ENCODE data around the gene FAU.

Gene FAU

GRCh38 chr11:65134952-65135632 lies 13.2 kb upstream of the FAU start:
- DNase-seq: peak; percentile 91

- DNase-seq: peak; percentile 81
These were observed 12.5 kb upstream of the FAU start, which contains the start of gene SYVN1 for GRCh38 chr11:65134240-65134951. TSS of gene SYVN1 (minus strand) at chr11:65134519. CDS start at chr11:65133601, 918 bp downstream.

DNA sequence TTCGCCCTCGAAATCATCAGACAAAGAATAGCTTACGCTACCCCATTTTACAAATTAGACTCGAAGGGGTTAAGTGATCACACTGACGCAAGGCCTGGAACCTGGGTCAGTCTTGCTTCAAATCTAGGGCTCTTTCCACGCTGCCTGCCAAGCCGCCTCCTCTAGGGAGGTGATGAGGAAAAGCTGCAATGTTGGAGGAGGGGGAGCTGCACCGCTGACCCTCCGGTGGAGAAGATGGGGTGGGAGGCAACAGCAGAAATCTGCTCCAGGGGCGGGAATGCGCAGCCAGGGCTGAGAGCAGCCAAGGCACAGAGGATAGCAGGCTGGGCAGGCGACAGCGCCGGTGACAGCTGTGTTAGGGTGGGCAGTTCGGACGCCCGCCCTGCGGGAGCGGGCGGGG lies 11.8 kb upstream of the FAU start:
- no peak for DNase-seq

DNA sequence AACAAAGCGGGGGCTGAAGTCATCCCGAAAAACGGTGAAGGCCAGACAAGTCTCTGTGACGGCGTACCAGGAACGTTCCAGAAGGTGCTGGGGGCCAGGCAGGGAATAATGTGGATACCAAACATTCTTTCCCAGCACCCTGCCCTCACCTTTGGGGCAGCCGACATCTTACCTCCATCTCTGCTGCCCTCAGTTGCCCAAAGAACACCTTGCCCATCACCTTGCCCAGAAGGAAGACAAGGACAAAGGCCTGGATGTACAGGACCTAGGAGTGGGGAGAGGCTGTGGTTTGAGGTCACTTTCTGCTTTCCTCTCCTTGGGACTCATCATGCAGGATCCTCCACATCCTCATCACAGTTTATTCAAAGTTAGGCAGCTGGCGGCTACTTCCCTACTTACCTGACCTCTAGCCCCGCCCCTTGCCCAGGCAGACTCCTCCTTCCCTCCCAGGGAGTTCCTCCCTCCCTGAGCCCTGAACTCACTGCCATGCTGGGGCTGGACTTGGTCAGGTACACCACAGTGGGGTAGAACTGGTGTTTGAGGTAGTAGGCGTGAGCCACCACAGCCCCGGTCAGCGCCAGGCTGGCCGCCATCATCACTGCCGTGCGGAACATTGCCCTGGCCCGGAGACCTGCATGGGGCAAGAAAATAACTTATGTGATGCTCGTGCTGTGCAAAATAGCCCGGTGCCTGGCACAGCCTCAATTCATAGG lies 11.2 kb upstream of the FAU start:
- no peak for DNase-seq

DNA sequence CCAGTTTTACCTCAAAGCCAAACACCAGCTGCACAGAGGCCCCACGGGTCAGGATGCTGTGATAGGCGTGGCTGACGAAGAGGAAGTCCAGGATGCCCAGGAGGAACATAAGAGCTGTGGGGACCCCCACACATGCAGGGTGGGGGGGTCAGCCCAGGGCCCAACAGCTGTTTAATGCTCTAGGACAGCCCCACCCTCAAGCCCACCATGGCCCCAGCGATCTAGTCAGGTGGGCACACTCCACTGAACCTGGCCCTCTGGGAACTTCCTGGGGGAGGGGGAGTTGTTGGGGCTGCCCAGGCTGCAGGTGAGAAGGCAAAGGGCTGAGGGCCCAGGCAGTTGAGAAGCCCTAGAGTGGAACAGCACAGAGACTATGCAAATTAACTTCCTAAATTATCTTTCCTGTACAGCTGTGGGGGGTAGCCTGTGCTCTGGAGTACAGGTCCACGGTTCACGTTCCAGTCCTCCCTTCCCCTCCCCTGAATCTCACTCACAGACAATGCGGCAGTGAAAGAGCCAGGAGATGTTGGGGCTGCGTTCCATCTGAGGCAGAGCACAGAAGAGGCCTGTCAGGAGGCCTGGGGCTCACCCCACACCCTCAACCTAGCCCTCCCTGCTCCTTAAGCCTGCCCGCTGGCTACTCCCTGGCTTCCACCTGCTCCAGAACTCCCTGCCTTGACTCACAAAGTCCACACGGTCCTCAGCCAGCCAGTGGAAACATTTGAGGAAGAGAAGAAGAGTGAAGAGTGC lies 10.5 kb upstream of the FAU start:
- DNase-seq: no peak

GRCh38 chr11:65131895-65132237 lies 9.9 kb upstream of the FAU start:
- no peak for DNase-seq

GRCh38 chr11:65131417-65131776 lies 9.5 kb upstream of the FAU start:
- DNase-seq: no peak

- DNase-seq: no peak
These were observed 8.9 kb upstream of the FAU start for GRCh38 chr11:65130631-65131416.

- no peak for DNase-seq
These were observed 7.9 kb upstream of the FAU start for GRCh38 chr11:65129649-65130441.

DNA sequence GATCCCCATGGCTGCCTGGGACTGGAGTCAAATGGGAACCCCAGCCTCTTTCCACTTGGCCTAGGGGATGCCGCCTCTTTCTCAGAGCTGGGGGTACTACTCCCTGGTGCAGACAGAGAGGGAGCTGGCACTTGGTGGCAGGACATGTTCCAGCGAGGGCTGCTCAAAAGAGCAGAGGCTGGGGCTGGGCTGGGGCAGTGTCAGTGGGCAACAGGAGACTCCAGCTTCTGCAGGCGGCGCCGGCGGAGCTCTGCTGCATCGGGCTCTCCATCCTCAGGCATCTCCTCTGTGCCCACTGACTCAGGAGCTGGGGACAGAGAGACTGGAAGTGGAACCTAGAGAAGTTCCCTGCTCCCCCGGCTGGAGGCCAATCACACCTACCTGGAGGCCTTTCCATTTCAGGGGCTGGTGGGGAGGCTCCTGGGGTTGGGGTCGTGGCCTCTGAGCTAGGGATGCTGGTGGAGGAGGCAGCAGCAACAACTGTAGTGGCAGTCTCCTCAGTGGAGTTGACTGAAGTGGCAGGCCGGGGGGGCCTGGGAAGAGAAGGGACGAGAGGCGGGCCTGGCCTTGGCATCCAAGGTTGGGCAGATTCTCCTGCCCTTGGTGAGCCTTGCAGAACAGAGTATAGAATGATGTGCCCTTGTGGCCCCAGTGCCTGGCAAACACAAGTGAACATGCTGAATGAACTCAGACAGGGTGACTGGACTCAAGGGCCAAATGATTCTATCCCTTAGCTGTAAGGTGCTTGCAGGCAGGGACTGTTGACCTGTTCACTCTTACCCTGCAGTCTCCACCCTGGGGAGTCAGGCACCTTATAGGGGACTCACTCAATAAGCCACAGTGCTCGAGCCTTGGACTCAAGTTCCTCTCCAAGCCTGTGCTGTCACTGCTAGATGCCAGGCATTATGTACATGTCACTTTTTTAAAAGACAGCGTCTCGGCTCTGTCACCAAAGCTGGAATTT lies 6.5 kb upstream of the FAU start:
- no peak for DNase-seq

DNA sequence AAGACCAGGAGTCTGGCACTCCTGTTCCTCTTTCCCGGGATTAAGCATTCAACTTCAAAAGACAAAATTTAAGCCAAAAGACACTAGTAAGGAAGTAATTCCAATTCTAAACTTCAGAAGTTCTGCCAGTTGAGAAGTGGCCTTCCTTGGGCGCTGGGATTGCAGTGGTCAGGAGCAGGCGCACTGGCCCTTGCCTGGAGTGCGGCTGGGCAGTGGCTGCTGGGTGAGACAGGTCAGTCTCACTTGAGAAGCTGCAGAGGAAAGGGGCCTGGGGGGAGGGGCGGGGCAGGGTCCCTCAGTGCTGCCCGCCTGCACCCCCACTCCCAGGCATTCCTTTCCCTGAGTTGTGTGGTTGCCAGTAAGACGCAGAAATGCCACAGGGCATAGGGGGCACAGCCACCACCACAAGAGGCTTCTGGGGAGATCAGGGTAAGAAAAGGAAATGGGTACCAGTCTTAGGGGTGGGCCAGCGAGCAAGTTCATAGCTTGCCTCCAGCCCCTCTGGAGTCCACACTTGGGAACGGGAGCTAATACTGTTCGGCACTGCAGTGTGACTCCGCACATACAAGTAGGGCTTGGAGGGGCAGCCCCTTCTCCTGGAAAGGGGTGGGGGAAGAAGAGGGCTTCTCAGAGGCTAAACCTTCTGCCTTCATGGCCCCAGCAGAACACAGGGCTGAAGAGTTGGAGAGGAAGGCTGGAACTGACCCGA lies 5.7 kb upstream of the FAU start:
- DNase-seq: no peak

GRCh38 chr11:65126624-65127274 lies 4.8 kb upstream of the FAU start:
- no peak for DNase-seq

- DNase-seq: no peak
These were observed 3.5 kb upstream of the FAU start for GRCh38 chr11:65125197-65126056.

DNA sequence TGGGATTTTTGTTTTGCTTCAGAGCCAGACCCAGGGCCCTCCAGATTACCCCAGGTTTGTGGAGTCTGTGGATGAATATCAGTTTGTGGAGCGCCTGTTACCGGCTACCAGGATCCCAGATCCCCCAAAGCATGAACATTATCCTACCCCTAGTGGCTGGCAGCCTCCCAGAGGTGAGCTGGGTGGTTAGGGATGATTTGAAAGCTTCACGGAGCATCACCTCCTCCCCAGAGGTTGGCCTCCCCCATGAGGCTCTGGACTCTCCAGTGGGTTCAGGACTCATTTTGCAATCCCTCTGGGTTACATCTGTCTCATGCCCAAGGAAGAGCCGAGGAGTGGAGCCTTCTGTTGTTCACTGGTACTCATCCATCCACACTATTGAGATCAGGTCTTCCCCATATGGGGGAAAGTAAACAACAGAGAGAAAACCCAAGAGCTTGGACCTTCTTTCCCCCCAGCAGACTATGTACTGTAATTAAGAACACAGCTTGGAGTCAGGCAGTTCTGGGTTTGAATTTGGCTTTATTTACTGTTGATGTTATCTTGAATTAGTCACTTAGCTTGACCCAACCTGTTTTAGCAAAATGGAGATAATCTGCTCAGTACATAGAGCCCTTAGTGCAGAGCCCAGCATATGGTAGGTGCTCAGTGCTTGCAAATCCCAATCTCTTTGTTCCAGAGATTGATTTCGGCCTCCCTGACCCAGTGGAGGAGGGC lies 2.7 kb upstream of the FAU start:
- DNase-seq: no peak

GRCh38 chr11:65121447-65121864 lies 478 bp downstream of the FAU start:
- DNase-seq: no peak

- no peak for DNase-seq
These were observed 1.1 kb downstream of the FAU start for GRCh38 chr11:65120831-65121230.

DNA sequence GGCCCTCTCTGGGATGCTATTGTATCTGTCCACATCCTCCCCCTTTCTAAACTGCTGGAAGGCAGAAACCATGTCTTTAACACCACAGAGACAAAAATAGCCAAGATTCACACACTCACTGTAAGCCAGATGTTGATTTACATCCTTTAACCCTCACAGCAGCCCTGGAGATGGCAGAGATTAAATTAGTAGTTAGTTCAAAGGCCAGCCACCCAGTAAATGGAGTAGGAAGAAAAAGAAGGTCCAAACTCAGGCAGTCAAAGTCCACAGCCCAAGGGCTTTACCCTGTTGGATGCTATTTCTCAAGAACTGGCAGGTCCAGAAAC lies 2.3 kb downstream of the FAU start:
- no peak for DNase-seq
